Stimulated activated CD8-positive, alpha-beta memory T cell treated with anti-CD3 and anti-CD28 coated beads, Interleukin-12 subunit alpha, Interleukin-12 subunit beta, amount 100 ng/mL, for 1 hour (primary cell): ENCODE results near the gene MAP3K21.

ENCODE experiments used
- DNase-seq: peaks from one replicate; pipeline ENCODE4 v3.0.0-alpha.2; 2020; ENCODE audit warnings: low read depth

The MAP3K21 gene

DNA sequence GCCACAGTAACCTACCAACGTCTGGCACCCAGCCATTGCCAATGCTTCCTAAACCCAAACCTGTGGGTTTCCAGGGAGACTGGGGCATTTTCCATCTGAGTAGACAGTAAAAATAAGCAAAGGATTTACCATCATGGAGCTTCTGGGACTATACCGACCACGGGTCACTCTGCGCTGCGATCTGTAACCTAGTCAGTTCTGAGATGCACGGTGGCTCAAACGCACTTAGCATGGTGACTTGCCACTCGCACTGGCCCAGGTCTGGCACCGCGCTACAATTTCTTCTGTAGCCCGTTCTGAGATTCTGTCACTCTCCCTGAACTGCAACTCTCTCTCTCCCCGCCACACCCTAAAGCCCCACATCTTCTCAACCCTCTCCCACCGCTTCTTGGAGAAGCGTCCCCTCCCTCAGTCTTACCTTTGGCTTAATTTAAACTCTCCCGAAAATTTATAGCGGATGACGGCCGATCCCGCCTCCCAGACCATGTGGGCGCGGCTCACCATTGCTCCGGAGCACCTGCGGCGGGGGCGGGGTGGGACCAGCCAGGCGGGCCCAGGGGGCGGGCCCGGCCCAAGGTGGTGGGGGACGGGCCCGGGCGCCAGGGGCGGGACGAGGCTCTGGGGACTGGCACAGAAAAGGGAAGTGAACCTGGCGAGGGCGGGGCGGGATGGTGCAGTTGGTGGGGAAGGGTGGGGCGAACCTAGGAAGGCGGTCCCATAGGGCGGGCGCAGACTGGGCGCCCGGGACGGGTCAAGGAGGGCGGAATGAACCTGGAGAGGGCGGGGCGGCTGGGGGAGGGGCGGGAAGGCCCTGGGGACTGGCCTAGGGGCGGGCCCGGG, 493 bp upstream of the MAP3K21 start:
- peak; percentile 72 for DNase-seq

DNA sequence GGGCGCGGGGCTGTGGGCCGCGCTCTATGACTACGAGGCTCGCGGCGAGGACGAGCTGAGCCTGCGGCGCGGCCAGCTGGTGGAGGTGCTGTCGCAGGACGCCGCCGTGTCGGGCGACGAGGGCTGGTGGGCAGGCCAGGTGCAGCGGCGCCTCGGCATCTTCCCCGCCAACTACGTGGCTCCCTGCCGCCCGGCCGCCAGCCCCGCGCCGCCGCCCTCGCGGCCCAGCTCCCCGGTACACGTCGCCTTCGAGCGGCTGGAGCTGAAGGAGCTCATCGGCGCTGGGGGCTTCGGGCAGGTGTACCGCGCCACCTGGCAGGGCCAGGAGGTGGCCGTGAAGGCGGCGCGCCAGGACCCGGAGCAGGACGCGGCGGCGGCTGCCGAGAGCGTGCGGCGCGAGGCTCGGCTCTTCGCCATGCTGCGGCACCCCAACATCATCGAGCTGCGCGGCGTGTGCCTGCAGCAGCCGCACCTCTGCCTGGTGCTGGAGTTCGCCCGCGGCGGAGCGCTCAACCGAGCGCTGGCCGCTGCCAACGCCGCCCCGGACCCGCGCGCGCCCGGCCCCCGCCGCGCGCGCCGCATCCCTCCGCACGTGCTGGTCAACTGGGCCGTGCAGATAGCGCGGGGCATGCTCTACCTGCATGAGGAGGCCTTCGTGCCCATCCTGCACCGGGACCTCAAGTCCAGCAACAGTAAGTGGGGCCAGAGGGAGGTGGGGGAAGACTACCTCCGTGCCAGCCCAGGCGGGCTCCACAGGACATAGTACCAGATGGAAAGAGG, 808 bp downstream of the MAP3K21 start:
- DNase-seq, result no peak

DNA sequence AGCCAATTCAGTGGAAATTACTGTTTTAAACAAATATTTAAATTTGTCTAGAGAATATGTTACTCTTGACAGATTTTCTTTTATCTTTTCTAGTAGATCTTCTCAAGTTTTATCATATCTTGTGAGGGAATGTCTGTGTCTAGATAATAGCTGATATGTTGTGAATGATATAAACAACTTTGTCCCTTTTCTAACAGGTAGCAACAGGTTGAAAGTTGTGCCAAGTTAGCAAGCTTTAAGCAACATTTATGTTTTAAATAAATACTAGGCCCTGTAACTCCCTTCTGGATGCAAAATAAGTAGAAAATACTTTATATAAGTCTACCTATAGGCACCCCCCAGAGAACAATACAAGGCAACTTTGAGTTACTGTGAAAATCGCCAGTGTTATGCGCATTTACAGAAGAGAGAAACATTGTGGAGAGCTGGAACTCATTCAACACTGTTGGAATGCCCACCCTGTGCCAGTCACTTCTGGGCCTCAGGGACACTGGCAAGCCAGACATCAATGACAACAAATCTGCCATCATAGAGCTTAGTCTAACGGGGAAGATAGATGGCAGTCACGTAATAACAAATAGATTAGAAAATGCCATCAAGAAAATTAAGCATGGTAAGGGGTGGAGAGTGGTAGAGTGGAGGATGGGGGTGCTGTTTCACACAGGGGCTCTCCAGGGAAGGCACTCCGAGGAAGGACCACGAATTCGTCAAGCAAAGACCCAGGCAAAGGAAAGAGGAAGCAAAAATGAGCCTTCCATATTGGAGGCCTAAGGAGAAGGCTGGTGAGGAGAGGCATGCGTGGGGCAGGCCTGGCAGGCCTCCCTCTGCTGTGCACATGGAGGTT, 4.4 kb downstream of the MAP3K21 start:
- no peak for DNase-seq

DNA sequence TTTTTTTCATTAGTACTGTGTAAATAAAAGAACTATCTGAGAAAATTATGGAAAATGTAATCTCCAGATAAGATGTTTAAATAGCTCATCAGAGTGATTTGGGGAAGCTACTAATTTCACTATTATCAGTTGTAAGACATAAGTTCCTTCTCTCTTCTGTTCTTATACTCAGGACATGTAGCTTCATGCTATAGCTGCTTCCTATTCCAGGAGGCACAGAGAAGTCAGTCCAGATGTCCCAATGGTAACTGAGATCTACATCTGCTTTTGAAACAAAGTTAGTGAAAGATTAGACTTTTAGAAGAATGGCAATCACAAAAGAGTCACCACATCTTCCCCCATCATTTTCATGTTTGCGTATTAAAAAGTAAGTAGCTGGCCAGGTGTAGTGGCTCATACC, 5.6 kb downstream of the MAP3K21 start:
- no peak for DNase-seq

DNA sequence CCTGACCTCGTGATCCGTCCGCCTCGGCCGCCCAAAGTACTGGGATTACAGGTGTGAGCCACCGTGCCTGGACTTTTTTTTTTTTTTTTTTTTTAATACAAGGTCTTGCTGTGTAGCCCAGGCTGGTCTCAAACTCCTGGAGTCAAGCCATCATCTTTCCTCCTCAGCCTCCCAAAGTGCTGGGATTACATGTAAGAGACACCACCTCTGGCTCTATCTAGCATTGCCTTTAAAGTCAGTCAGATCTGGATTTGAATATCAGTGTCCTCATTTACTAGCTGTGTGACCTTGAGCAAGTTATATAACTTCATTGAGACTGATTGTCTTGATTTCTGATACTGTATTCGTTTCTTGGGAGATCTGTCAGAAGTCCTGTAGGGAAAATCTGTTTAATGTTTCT, 6.6 kb downstream of the MAP3K21 start:
- no peak for DNase-seq

DNA sequence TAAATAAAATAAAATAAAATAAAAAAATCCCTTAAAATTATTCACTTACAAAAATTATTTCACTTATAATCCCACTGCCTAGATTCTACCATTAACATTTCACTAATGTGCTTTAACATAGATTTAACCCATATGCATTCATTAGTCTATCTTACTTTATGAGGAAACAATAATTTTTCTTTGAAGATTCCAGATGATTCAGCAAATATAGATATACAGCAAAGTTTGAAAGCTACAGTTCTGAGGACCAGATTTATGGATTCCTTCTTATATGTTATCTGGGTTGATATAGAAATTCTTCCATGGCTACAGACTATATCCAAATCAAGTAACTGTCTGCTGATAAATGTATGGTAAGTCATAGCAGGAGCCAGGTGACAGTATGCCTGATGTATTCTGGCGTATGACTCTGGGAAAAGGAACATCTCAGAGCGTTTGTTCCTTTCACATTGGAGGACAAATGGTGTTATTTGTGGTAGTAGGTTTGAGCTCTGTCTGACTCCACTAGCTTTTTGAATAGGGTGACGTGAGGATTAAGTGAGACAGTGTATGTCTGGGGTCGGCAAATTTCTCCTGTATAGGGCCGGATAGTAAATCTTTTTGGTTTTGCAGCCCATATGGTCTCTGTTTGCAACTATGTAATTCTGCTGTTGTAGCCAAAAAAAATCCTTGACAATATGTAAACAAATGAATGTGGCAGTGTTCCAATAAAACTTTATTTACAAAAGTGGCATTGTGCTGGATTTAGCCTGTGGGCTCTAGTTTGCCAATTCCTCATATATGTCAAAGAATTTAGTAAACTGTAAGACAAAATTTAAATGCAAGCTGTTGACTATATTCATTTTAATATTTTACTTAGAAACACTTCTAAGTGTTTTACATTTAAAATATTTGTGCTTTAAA, 9.3 kb downstream of the MAP3K21 start:
- DNase-seq, result no peak

DNA sequence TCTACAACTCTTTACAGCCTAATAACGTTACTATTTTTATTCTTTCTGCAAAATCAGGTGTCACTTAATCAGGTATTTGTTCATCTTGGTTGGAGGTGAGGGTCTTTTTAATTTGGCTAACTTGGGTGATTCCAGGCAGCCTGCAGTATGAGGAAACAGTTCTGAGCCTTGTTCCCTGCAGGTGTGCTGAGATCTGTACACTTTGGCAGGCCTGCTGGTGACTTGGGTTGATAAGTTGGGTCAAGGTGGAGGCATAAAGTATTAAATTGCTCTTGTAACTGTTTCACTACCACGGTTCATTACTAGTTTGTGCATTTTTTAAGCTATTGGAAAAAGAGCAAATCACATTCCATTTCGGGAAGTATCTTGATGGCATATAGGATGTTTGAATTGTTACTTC, 10.0 kb downstream of the MAP3K21 start:
- DNase-seq, result no peak

DNA sequence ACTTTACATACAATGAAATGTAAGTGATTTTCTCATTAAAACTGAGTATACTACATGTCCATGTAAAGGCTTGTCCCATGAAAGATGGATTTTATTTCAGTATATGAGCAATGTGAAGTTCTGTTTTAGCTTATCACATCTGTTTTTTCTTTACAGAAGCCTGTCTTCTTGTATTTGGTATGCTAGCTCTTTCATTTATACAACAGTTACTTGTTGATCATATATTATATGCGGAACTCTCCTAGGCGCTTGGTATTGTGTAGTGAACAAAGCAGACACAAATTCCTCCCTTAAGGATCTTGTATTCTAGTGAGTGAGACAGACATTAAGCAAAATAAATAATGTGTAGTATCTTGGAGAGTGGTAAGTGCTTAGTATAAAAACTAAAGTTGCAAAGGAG, 10.6 kb downstream of the MAP3K21 start:
- no peak for DNase-seq

DNA sequence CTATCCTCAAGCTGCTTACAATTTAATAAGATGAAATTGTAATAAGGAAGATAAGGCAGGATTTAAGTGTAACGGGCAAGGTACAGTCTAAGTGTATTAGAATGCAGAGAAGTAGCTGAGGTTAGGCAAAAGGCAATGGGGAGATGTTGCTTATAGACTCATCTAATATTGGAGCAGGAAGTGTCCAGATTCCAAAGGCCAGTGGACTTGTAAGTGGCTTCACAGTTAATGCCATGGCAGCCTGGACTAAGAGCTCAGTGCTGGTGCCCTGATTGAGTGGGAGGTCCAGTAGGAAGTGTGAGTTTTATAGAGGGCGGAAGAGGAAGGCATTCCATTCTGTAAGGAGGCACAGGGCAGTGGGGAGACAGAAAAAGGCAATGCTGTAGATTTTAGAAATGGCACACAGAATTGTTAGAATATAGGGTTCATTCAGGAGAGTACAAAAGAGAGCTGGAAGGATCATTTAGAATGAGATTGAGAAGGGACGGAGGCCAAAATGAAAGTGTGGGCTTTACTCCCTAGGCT, 12.6 kb downstream of the MAP3K21 start:
- no peak for DNase-seq

DNA sequence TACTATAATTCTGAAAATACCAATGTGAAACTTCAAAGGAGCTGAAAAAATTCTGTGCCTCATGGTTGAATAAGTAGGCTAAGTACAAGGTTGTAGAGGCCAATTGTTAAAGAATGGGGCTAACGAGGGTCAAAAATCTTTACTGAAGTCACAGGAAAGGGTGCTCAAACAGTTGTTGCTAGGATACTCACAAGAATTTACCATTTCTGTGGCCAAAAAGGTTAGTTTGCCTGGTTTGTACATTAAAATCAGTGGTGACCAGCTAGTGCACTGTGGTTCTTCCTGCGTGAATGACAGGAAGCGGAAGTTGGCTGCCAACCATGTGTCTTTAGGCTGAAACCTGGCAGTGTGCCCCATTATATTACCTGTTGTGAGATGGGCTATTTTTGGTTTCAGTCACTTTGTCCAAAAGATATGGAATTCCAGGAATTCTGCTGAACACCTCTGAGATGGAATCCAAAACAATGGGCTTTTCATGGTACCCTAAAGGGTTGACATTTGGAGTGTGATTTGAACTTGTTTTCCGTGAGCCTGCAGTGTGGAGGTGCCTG, 13.5 kb downstream of the MAP3K21 start:
- DNase-seq, result no peak

DNA sequence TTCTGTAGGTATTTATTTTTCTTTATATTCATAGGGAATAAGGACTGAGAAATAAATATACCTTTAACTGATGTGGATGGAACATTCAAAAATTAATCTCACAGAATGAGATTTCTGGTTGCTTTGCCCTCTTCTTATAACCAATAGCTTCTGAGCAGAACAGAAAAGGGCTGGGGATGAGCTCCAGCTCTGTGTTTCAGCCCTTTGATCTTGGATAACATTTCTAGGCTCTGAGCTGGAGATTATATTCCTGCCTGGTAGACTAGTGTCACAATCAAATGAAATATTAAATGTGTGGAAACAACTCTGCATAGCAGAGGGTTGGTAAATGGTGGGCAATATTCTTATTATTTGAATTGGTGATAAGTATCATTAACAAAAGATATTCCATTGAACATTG, 14.6 kb downstream of the MAP3K21 start:
- no peak for DNase-seq

DNA sequence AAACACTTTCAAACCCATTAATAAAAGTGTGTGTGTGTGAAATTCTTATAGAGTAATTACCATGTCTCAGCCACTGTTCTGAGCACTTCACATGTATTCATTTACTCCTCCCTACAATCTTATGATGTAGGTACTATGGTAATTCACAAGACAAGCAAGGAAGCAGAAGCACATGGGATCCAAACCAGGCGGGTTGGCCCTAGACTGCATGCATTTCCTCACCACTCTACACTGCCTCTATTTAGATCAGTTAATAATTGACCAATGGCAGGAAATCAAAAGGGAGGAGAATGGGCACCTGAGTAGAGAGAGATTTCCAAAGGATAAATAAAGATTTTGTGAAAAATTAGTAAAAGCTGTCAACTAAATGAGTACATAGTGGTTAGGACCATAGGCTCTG, 15.7 kb downstream of the MAP3K21 start:
- no peak for DNase-seq

DNA sequence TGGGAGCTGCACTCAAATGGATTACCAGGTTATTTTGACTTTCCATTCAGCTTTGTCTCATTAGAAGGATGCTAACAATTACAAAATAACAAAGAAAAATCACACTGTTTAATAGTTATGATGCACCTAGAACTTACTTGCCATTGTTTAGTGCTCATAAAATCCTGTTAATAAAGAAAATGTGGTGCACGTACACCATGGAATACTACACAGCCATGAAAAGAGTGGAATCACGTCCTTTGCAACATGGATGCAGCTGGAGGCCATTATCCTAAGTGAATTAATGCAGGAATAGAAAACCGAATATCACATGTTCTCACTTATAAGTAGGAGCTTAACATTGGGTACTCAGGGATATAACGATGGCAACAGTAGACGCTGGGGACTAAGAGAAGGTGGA, 19.8 kb downstream of the MAP3K21 start:
- DNase-seq, result no peak

DNA sequence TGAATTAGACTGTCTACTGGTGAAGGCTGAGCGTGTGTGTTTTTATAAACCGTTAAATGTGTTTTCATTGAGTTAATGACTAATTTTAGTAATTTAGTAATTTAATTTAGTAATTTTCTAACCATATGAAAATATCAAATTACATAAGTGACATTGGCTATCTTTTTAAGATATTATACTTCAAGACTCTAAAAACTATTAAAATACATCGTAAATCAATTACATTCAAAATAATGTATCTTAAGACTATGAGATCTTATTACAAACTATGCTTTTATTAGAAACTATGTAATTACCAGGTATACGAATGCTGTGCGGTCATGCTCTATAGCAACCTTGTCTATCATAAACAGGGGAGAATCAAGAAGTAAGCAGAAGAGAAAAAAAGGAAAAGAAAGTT, 21.6 kb downstream of the MAP3K21 start:
- DNase-seq, result no peak

DNA sequence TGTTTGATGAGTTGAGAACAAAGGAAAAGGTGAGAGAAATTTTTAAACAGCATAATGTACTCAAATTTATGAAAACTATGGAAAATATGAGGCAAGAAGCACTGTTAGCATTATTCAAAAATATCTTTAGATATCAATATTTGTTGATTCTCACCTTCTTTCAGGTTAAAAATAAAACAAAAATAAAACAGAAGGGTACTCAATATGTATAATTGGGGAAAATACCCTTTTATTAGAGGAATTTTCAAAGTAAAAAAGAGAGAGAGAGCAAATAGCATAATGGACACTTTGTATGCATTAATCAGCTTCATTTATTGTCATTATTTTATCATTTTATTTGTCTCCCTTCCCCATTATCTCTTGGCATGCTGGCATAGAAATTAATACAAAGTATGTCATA, 27.5 kb downstream of the MAP3K21 start:
- DNase-seq, result no peak

DNA sequence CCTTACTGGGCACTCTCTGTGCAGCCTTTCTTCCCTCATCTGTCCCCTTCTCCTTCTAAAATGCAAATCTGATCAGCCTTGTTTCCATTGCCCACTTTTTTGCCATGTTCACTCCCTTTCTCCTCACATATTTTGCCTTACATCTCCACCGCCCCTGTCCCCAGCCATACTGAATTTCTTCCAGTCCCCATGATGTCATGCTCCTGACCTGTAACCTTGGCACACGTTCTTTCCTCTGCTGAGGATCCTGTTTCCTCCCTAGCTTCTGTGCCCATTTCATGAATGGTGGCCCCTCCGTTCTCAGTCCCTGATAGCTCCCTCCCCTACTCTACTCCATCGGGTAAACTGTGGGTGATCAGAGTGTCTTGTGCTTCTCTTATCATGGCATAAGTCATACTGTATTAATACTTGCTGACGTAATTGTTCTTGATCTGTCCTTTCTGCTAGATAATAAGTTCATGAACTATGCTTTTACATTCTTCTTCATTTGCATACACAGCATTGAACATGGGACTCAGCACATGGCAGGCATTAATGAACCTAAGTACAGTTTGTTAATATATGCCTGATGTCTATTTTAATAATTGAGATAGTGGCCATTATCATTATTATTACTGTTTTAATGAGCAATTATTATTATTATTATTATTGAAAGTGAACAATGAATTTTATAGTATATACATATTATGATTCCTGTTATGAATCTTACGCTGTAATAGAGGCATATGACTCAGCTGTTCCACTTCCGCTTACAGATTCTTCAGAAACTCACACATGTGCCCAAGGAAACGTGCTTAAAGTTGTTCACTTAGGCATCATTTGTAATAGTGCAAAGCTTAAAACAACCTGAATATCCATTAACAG, 28.5 kb downstream of the MAP3K21 start:
- DNase-seq, result no peak

DNA sequence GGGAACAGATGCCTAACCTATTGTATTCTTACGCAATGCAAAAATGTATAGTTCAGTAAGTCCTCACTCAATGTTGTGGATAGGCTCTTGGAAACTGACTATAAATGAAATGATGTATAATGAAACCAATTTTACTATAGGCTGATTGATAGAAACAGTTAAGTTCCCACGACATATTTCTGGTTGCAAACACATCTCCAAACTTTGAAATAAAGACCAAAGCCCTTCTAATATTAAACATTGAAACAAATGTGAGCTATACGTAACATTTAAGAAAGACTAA, 29.1 kb downstream of the MAP3K21 start:
- no peak for DNase-seq

DNA sequence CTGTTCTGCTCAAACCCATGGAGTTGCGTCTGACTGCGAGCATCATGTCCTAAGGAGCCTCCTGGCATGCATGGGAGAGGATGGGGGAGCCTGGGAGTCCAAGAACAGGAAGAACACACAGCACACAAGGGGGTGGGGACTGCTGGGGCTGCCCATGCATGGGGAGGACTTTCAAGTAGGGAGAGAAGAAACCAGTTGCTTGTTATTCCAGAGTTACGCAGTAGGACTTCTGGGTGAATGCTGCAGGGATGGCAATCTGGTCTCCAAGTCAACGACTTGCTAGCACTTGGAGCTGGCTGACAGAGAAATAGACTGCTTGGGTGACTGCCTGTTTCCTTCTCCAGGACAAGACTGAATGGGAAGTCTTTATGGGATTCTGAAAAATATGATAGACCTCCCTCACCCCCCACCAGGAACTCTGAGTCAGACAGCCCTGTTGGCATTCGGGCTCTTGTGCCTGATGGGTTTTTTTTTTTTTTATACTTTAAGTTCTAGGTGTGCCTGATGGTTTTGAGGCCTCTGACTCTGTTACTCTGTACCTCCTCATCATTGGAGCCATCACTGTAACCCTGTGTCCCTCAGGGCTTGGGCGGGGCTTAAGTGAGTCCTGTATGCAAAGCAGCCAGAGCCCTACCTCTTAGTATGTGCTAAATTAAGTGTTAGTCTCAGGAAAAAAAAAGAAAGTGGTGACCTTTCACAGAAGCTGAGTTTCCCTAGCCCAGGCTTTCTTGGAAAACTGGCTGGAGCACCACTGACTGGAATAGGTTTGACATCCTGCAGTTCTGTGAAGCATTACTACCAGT, 30.3 kb downstream of the MAP3K21 start:
- no peak for DNase-seq

DNA sequence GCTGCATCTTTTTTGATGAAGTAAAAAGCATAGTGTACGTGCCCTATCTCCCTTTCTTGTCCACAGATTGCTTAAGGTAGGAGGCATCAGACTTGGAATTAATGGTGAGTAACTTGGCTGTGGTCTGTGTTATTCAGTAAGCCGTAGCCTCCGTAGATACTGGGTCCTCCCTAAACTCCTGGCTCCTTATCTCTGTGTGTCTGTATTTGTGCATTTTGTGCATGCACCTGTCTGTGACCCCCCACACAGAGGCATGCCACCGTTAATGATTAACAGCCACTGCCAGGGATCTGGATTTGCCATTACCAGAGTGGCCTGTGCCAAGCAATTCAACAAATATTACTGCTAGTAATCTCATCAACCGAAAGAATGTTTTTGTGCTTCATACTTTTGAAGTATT, 31.9 kb downstream of the MAP3K21 start:
- no peak for DNase-seq
